Stimulated activated CD4-positive, alpha-beta T cell treated with anti-CD3 and anti-CD28 coated beads, Interleukin-4, amount 100 ng/mL, for 24 hours (primary cell): ENCODE results near the gene RGS7.
"Not testable (repeated sequence)": the region's sequence is repeated elsewhere in the genome, so short reads cannot be mapped to it uniquely, and the experiment has no call there.

Experiments
- DNase-seq: peaks from one replicate; pipeline ENCODE4 v3.0.0-alpha.2; 2020

Gene RGS7

GRCh38 chr1:241130881-241131280 lies 226.1 kb downstream of the RGS7 start:
- no peak for DNase-seq

- no peak for DNase-seq
Measured at GRCh38 chr1:241129207-241129960, 227.6 kb downstream of the RGS7 start.

GRCh38 chr1:241125286-241125685 lies 231.7 kb downstream of the RGS7 start:
- no peak for DNase-seq

GRCh38 chr1:241118049-241118448 lies 239.0 kb downstream of the RGS7 start:
- no peak for DNase-seq

- DNase-seq: no peak
Measured at GRCh38 chr1:241115784-241116183, 241.2 kb downstream of the RGS7 start.

- no peak for DNase-seq
Measured at GRCh38 chr1:241114699-241115233, 242.2 kb downstream of the RGS7 start.

- DNase-seq: no peak
Measured at GRCh38 chr1:241113557-241113956, 243.4 kb downstream of the RGS7 start.

GRCh38 chr1:241109039-241109438 lies 248.0 kb downstream of the RGS7 start:
- no peak for DNase-seq

GRCh38 chr1:241105147-241105546 lies 251.9 kb downstream of the RGS7 start:
- DNase-seq: no peak

- no peak for DNase-seq
Measured at GRCh38 chr1:241102664-241103063, 254.3 kb downstream of the RGS7 start.

- no peak for DNase-seq
Measured at GRCh38 chr1:241101622-241102021, 255.4 kb downstream of the RGS7 start.

- DNase-seq: no peak
Measured at GRCh38 chr1:241097479-241097878, 259.5 kb downstream of the RGS7 start.

GRCh38 chr1:241096982-241097381 lies 260.0 kb downstream of the RGS7 start:
- no peak for DNase-seq

- DNase-seq: no peak
Measured at GRCh38 chr1:241095847-241096246, 261.2 kb downstream of the RGS7 start.

GRCh38 chr1:241090798-241091197 lies 266.2 kb downstream of the RGS7 start:
- no peak for DNase-seq

GRCh38 chr1:241089066-241089465 lies 267.9 kb downstream of the RGS7 start:
- not testable (repeated sequence) for DNase-seq

GRCh38 chr1:241088075-241088474 lies 268.9 kb downstream of the RGS7 start:
- DNase-seq: not testable (repeated sequence)

GRCh38 chr1:241086686-241087085 lies 270.3 kb downstream of the RGS7 start:
- no peak for DNase-seq

GRCh38 chr1:241083285-241083684 lies 273.7 kb downstream of the RGS7 start:
- DNase-seq: no peak

- DNase-seq: no peak
Measured at GRCh38 chr1:241081473-241081872, 275.5 kb downstream of the RGS7 start.

- no peak for DNase-seq
Measured at GRCh38 chr1:241079459-241079858, 277.5 kb downstream of the RGS7 start.

GRCh38 chr1:241079047-241079446 lies 278.0 kb downstream of the RGS7 start:
- no peak for DNase-seq

GRCh38 chr1:241077386-241078147 lies 279.4 kb downstream of the RGS7 start:
- DNase-seq: no peak

- no peak for DNase-seq
Measured at GRCh38 chr1:241074507-241074906, 282.5 kb downstream of the RGS7 start.
